ENCODE data around the gene EBF3. TPM values are rescaled to one million over a fixed set of nuclear protein-coding genes. Genes with fewer than 3 reads are reported as not detected.
A peak's percentile ranks its signal among the peaks of the same experiment; 100 is the strongest.

The EBF3 gene
- total RNA-seq, 1 experiment from 2014 or later, result not detected

- TF ChIP-seq CTCF (IDR thresholded peaks at IDR 0.05; ENCODE audit: unreplicated experiment), result no peak
- Mint-ChIP-seq H3K27ac (ENCODE audit: low read depth, unreplicated experiment) (no peak overlapping the region), H3K36me3 (ENCODE audit: insufficient read depth, unreplicated experiment) (peaks cover 7% of the 10 kb centered on the region), H3K9me3 (ENCODE audit: unreplicated experiment) (no peaks in the 10 kb centered on the region), H3K4me3 (ENCODE audit: unreplicated experiment) (no peak overlapping the region), H3K27me3 (ENCODE audit: insufficient read depth, unreplicated experiment) (no peaks in the 10 kb centered on the region), H3K4me1 (ENCODE audit: insufficient read depth, unreplicated experiment) (no peaks in the 10 kb centered on the region)
- ChIA-PET CTCF (no interaction called here), POLR2A (no interaction called here)
- no peak for DNase-seq (ENCODE audit: unreplicated experiment)
- no TSS peak for BruUV-seq (replicated peaks)
- intact Hi-C loops (cut with micrococcal nuclease), result no loop called here
Observed at GRCh38 chr10:129962031-129962871, 1.8 kb downstream of the EBF3 start.

GRCh38 chr10:129961157-129961701 lies 2.8 kb downstream of the EBF3 start:
- POLR2A ChIA-PET, result no interaction called here
- Mint-ChIP-seq H3K9me3 (ENCODE audit: unreplicated experiment) (no peaks in the 10 kb centered on the region), H3K36me3 (ENCODE audit: insufficient read depth, unreplicated experiment) (peaks cover 7% of the 10 kb centered on the region), H3K27me3 (ENCODE audit: insufficient read depth, unreplicated experiment) (no peaks in the 10 kb centered on the region), H3K4me1 (ENCODE audit: insufficient read depth, unreplicated experiment) (no peaks in the 10 kb centered on the region), H3K4me3 (ENCODE audit: unreplicated experiment) (peak overlapping the region; percentile 47), H3K27ac (ENCODE audit: low read depth, unreplicated experiment) (no peak overlapping the region)
- no TSS peak for BruUV-seq (replicated peaks)
- intact Hi-C loops (cut with micrococcal nuclease), result no loop called here
- DNase-seq (ENCODE audit: unreplicated experiment), result no peak
- CTCF ChIA-PET, result no interaction called here
- no peak for TF ChIP-seq CTCF (IDR thresholded peaks at IDR 0.05; ENCODE audit: unreplicated experiment)

GRCh38 chr10:129960481-129961156 lies 3.5 kb downstream of the EBF3 start:
- intact Hi-C loops (cut with micrococcal nuclease), result no loop called here
- Mint-ChIP-seq H3K4me3 (ENCODE audit: unreplicated experiment) (peak overlapping the region; percentile 47), H3K36me3 (ENCODE audit: insufficient read depth, unreplicated experiment) (peaks cover 7% of the 10 kb centered on the region), H3K27me3 (ENCODE audit: insufficient read depth, unreplicated experiment) (no peaks in the 10 kb centered on the region), H3K4me1 (ENCODE audit: insufficient read depth, unreplicated experiment) (no peaks in the 10 kb centered on the region), H3K27ac (ENCODE audit: low read depth, unreplicated experiment) (no peak overlapping the region), H3K9me3 (ENCODE audit: unreplicated experiment) (no peaks in the 10 kb centered on the region)
- no peak for TF ChIP-seq CTCF (IDR thresholded peaks at IDR 0.05; ENCODE audit: unreplicated experiment)
- ChIA-PET POLR2A (no interaction called here), CTCF (no interaction called here)
- no TSS peak for BruUV-seq (replicated peaks)
- no peak for DNase-seq (ENCODE audit: unreplicated experiment)
